KOPT-K1 (cell line): Measurements from ENCODE around the gene PSMD4.

Source experiments
- H3K27ac ChIP-seq: fragments of 200-600 bp; sonication (generic); 2 replicates; pipeline ENCODE4 v1.5.1; 2016; ENCODE audit warnings: antibody characterized with exemption, mild to moderate bottlenecking, low read depth, low read length; ENCODE audit not compliant: poor library complexity, severe bottlenecking
- H3K36me3 ChIP-seq: fragments of 200-600 bp; sonication (generic); 2 replicates; pipeline ENCODE4 v1.5.1; 2017; ENCODE audit warnings: antibody characterized with exemption, mild to moderate bottlenecking, low read length, moderate library complexity; ENCODE audit not compliant: insufficient read depth
- H3K9me3 ChIP-seq: fragments of 200-600 bp; sonication (generic); 2 replicates; pipeline ENCODE4 v1.5.1; 2017; ENCODE audit warnings: antibody characterized with exemption, low read length, mild to moderate bottlenecking; ENCODE audit not compliant: insufficient read depth, poor library complexity, severe bottlenecking

The PSMD4 gene

GRCh38 chr1:151312411-151312810, 57.9 kb downstream of the PSMD4 start:
- H3K9me3 ChIP-seq = no peaks in the 10 kb centered on the region
- no peak overlapping the region for H3K27ac ChIP-seq
- peaks cover 96% of the 10 kb centered on the region for H3K36me3 ChIP-seq

GRCh38 chr1:151312826-151313225, 58.3 kb downstream of the PSMD4 start:
- H3K9me3 ChIP-seq = no peaks in the 10 kb centered on the region
- no peak overlapping the region for H3K27ac ChIP-seq
- peaks cover 96% of the 10 kb centered on the region for H3K36me3 ChIP-seq

- no peak overlapping the region for H3K27ac ChIP-seq
Observed at GRCh38 chr1:151313501-151313900, 59.0 kb downstream of the PSMD4 start.

GRCh38 chr1:151314137-151314875, 59.8 kb downstream of the PSMD4 start:
- Histone ChIP-seq H3K27ac (no peak overlapping the region), H3K36me3 (peaks cover 90% of the 10 kb centered on the region), H3K9me3 (no peaks in the 10 kb centered on the region)

More at GRCh38 chr1:151313501-151313900, 59.0 kb downstream of the PSMD4 start:
- Histone ChIP-seq H3K36me3 (peaks cover 91% of the 10 kb centered on the region), H3K9me3 (no peaks in the 10 kb centered on the region)

- Histone ChIP-seq H3K9me3 (no peaks in the 10 kb centered on the region), H3K36me3 (peaks cover 90% of the 10 kb centered on the region), H3K27ac (no peak overlapping the region)
Observed at GRCh38 chr1:151315565-151316235, 61.2 kb downstream of the PSMD4 start.
